Aorta (tissue), 5 donors: ENCODE results near the gene ADGRB3. TPM values are rescaled to one million over a fixed set of nuclear protein-coding genes. Genes with fewer than 3 reads are reported as not detected.

Experiments used
- ATAC-seq: fragments of 200-7000 bp; cut with Tn5 transposase; one replicate; pipeline ENCODE4 v1.9.1; 2022; ENCODE audit warnings: moderate library complexity; ENCODE audit not compliant: low FRiP score
- DNase-seq, 2 donors: peaks; one replicate each; pipeline ENCODE4 v3.0.0-alpha.2; 2020
- H3K27ac ChIP-seq, 2 donors: one replicate each; pipeline ENCODE4 v1.5.1; 2013; ENCODE audit warnings: low read length in 2 of 2, mild to moderate bottlenecking in 2 of 2, moderate library complexity in 2 of 2, control low read depth in 1 of 2, inconsistent platforms in 1 of 2, low read depth in 1 of 2
- H3K27me3 ChIP-seq, 2 donors: one replicate each; pipeline ENCODE4 v1.6.1; 2013; ENCODE audit warnings: control low read depth in 1 of 2, low read length in 1 of 2, mild to moderate bottlenecking in 1 of 2, moderate library complexity in 1 of 2; ENCODE audit not compliant: insufficient read depth in 2 of 2, control insufficient read depth in 1 of 2
- H3K36me3 ChIP-seq, 2 donors: one replicate each; pipeline ENCODE4 v1.6.1; 2013; ENCODE audit warnings: control low read depth in 1 of 2, low read length in 1 of 2, mild to moderate bottlenecking in 1 of 2; ENCODE audit not compliant: insufficient read depth in 2 of 2, control insufficient read depth in 1 of 2
- H3K4me1 ChIP-seq, 2 donors: one replicate each; pipeline ENCODE4 v1.6.1; 2013; ENCODE audit warnings: low read length in 2 of 2, control low read depth in 1 of 2, mild to moderate bottlenecking in 1 of 2, moderate library complexity in 1 of 2; ENCODE audit not compliant: insufficient read depth in 2 of 2, control insufficient read depth in 1 of 2
- H3K4me3 ChIP-seq, 2 donors: one replicate each; pipeline ENCODE4 v1.5.1; 2013; ENCODE audit warnings: low read length in 2 of 2, control low read depth in 1 of 2, mild to moderate bottlenecking in 1 of 2
- H3K9me3 ChIP-seq: one replicate; pipeline ENCODE4 v1.6.1; 2013; ENCODE audit warnings: mild to moderate bottlenecking, low read length; ENCODE audit not compliant: control insufficient read depth
- WGBS, 2 donors: extraction: QIAGEN DNeasy Blood & Tissue Kit; methylation state at CpG; one replicate each; pipeline ENCODE4 v1.1.7; 2013; 5-methylcytosine and 5-hydroxymethylcytosine counted together
- intact Hi-C, 2 donors: fragments of 100-400 bp; cut with DNase I; formaldehyde crosslinking; loops; one replicate each; pipeline versions ENCODE4 v1.14.2 to v1.15.0; 2022
- polyA plus RNA-seq, 2 donors: library from polyadenylated mRNA; stranded (reverse); fragments of 200-250 nt; gene quantifications; one replicate each; pipeline ENCODE4 v1.2.3, GENCODE V29; 2013
- total RNA-seq, 2 donors: library from RNA; stranded (reverse); fragmentation: NEBNext Ultra II Directional; extraction: Animal tissue kit (Norgen Biotek cat#: 25700); gene quantifications; one replicate each; pipeline ENCODE4 v1.2.1, GENCODE V29; 2021
- donor health status: healthy with polysubstance abuse.
- donor health status: Bipolar disorder and iron deficiency.
- donor health status: DM: no; HTN: no; CAD: no.
- donor health status: DM: no; HTN: no; CAD: no.
- donor health status: DM: yes; HTN: yes; CAD: no.

The ADGRB3 gene
- total and polyA plus RNA-seq, 4 donors = 1.8 to 6.1 (median 5.4) TPM; not detected in 1

- no peak for DNase-seq
- H3K4me1 ChIP-seq = no peaks in the 10 kb centered on the region
- no peaks in the 10 kb centered on the region for H3K27me3 ChIP-seq
- H3K4me3 ChIP-seq = no peak overlapping the region
- H3K9me3 ChIP-seq = no peaks in the 10 kb centered on the region
- ATAC-seq = no peak
- 96 to 98% methylated on average over 3 of the region's 3 CpGs for WGBS, 2 donors
- no peak overlapping the region for H3K27ac ChIP-seq
- intact Hi-C loops = no loop called here
- no peaks in the 10 kb centered on the region for H3K36me3 ChIP-seq
These were observed 391.2 kb downstream of the ADGRB3 start for GRCh38 chr6:69026243-69026642.

GRCh38 chr6:69026715-69027114, 391.6 kb downstream of the ADGRB3 start:
- Histone ChIP-seq H3K27me3 (no peaks in the 10 kb centered on the region), H3K36me3 (no peaks in the 10 kb centered on the region), H3K4me3 (no peak overlapping the region), H3K9me3 (no peaks in the 10 kb centered on the region), H3K4me1 (no peaks in the 10 kb centered on the region), H3K27ac (no peak overlapping the region)
- WGBS, 2 donors = 59 to 60% methylated on average over 3 of the region's 3 CpGs
- intact Hi-C loops = no loop called here
- ATAC-seq = no peak
- no peak for DNase-seq

GRCh38 chr6:69027861-69028260, 392.8 kb downstream of the ADGRB3 start:
- Histone ChIP-seq H3K36me3 (no peaks in the 10 kb centered on the region), H3K27me3 (no peaks in the 10 kb centered on the region), H3K4me1 (no peaks in the 10 kb centered on the region), H3K27ac (no peak overlapping the region), H3K9me3 (no peaks in the 10 kb centered on the region), H3K4me3 (no peak overlapping the region)
- no peak for ATAC-seq
- 3 to 10% methylated on average over 1 of the region's 1 CpG for WGBS, 2 donors
- no peak for DNase-seq
- intact Hi-C loops = no loop called here

- DNase-seq (no peak), ATAC-seq (no peak)
- no peaks in the 10 kb centered on the region for H3K27me3 ChIP-seq
- H3K4me3 ChIP-seq = no peak overlapping the region
- H3K9me3 ChIP-seq = no peaks in the 10 kb centered on the region
- H3K4me1 ChIP-seq = no peaks in the 10 kb centered on the region
- no peak overlapping the region for H3K27ac ChIP-seq
- no peaks in the 10 kb centered on the region for H3K36me3 ChIP-seq
- intact Hi-C loops = no loop called here
These were observed 403.8 kb downstream of the ADGRB3 start for GRCh38 chr6:69038841-69039240.

- DNase-seq (no peak), ATAC-seq (no peak)
These were observed 407.2 kb downstream of the ADGRB3 start for GRCh38 chr6:69042297-69042696.

GRCh38 chr6:69044534-69044933, 409.5 kb downstream of the ADGRB3 start:
- H3K4me1 ChIP-seq = no peaks in the 10 kb centered on the region
- H3K27me3 ChIP-seq = no peaks in the 10 kb centered on the region
- no peak overlapping the region for H3K27ac ChIP-seq
- H3K36me3 ChIP-seq = no peaks in the 10 kb centered on the region
- 71 to 72% methylated on average over 3 of the region's 3 CpGs for WGBS, 2 donors
- ATAC-seq (no peak), DNase-seq (no peak)
- H3K9me3 ChIP-seq = no peaks in the 10 kb centered on the region
- H3K4me3 ChIP-seq = no peak overlapping the region
- intact Hi-C loops = no loop called here

More at GRCh38 chr6:69042297-69042696, 407.2 kb downstream of the ADGRB3 start:
- Histone ChIP-seq H3K27ac (no peak overlapping the region), H3K9me3 (no peaks in the 10 kb centered on the region), H3K4me3 (no peak overlapping the region), H3K36me3 (no peaks in the 10 kb centered on the region), H3K4me1 (no peaks in the 10 kb centered on the region), H3K27me3 (no peaks in the 10 kb centered on the region)
- WGBS, 2 donors = 76 to 86% methylated on average over 3 of the region's 3 CpGs
- intact Hi-C loops = no loop called here

GRCh38 chr6:69059413-69059812, 424.3 kb downstream of the ADGRB3 start:
- intact Hi-C loops = no loop called here
- 40% methylated on average over 1 of the region's 1 CpG for WGBS, 2 donors

GRCh38 chr6:69061066-69061465, 426.0 kb downstream of the ADGRB3 start:
- 69 to 73% methylated on average over 4 of the region's 4 CpGs for WGBS, 2 donors
- intact Hi-C loops = no loop called here
- H3K36me3 ChIP-seq = no peaks in the 10 kb centered on the region
- ATAC-seq (no peak), DNase-seq (no peak)
- no peak overlapping the region for H3K4me3 ChIP-seq
- no peaks in the 10 kb centered on the region for H3K4me1 ChIP-seq
- H3K27me3 ChIP-seq = no peaks in the 10 kb centered on the region
- no peak overlapping the region for H3K27ac ChIP-seq
- no peaks in the 10 kb centered on the region for H3K9me3 ChIP-seq

More at GRCh38 chr6:69059413-69059812, 424.3 kb downstream of the ADGRB3 start:
- Histone ChIP-seq H3K4me3 (no peak overlapping the region), H3K4me1 (no peaks in the 10 kb centered on the region), H3K9me3 (no peaks in the 10 kb centered on the region), H3K36me3 (no peaks in the 10 kb centered on the region), H3K27ac (no peak overlapping the region), H3K27me3 (no peaks in the 10 kb centered on the region)
- ATAC-seq (no peak), DNase-seq (no peak)

GRCh38 chr6:69063401-69063800, 428.3 kb downstream of the ADGRB3 start:
- DNase-seq (no peak), ATAC-seq (no peak)
- H3K9me3 ChIP-seq = no peaks in the 10 kb centered on the region
- no peaks in the 10 kb centered on the region for H3K36me3 ChIP-seq
- WGBS, 2 donors = 95 to 98% methylated on average over 2 of the region's 2 CpGs
- H3K27me3 ChIP-seq = no peaks in the 10 kb centered on the region
- H3K4me1 ChIP-seq = no peaks in the 10 kb centered on the region
- H3K27ac ChIP-seq = no peak overlapping the region
- intact Hi-C loops = no loop called here
- H3K4me3 ChIP-seq = no peak overlapping the region
